ENCODE measurements around the gene CCDC188.

CCDC188 gene

GRCh38 chr22:20194681-20195593 lies 44.1 kb upstream of the CCDC188 start:
- DNase-seq (ENCODE audit: low read depth) = no peak
- TF ChIP-seq CTCF (IDR thresholded peaks at IDR 0.05; ENCODE audit: insufficient read depth, low read depth, low read length, missing control alignments) = no peak
- H3K4me3 ChIP-seq (ENCODE audit: low read length) = no peak overlapping the region

DNA sequence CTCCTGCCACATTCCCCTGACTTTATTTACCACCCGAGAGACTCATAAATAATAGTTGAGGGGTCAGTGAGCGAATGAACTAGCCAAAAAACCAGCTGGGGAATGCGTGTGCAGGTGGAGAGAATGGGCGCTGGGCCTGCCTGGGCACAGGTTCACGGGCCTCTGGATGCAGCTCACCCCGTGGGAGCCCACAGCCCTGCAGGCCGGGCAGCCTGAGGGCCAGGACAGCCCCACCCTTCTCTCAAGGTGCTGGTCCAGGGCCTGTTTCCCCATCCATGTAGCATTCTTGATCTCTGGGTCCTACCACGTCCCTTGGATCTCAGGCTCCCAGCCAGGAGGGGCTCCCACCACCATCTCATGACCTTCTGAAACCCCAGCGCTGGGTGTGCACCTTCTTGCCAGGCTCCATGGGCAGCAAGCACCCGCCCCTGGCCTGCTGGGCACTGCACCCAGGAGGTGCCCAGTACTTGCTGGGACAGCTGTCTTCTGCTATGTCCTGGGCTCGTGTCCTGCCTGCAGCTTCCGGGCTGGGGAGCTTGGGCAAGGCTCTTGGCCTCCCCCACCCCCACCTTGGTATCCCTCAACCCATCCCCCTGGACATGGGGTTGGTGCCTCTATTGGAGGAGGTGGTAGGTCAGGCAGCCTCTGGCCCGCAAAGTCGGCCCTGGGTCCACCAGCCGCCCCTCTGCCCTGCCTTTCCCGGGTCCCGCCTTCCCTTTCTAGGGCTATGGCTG lies 43.1 kb upstream of the CCDC188 start:
- TF ChIP-seq CTCF (IDR thresholded peaks at IDR 0.05; ENCODE audit: insufficient read depth, low read depth, low read length, missing control alignments) = no peak
- DNase-seq (ENCODE audit: low read depth) = no peak

GRCh38 chr22:20192972-20193760 lies 42.3 kb upstream of the CCDC188 start:
- DNase-seq (ENCODE audit: low read depth) = no peak

More for the DNA sequence above, 43.1 kb upstream of the CCDC188 start:
- no peak overlapping the region for H3K4me3 ChIP-seq (ENCODE audit: low read length)

DNA sequence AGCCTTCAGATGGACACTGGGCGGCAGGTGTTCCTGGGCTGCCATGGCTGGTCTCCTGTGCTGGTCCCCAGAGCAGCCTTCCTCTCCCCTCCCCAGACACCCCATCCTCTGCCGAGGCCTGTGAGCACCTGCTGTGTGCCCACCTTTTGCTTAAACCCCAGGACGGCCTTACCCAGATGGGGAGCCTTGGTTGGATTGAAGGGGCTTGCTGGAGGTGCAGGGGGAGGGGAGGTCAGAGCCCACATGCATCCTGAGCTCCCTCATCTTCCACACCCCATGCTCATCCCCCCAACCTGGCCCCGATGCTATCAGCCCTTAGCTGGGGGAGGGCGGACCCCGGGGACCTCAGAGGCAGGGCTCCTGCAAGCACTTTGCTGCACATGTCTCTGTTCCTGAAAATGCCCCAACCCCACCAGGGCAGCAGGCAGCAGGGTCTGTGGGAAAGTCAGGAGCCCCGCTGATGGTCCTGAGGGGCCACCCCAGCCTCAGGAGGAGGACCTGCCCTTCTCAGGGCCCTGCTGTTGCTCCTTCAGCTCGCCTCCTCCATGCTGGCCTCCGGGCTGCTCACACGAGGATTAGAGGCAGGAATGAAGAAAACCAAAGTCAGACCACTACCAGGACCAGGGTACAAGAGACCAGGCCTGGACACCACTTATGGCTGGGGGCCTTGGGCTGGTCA lies 41.6 kb upstream of the CCDC188 start:
- no peak for TF ChIP-seq CTCF (IDR thresholded peaks at IDR 0.05; ENCODE audit: insufficient read depth, low read depth, low read length, missing control alignments)
- no peak overlapping the region for H3K4me3 ChIP-seq (ENCODE audit: low read length)
- no peak for DNase-seq (ENCODE audit: low read depth)

More at GRCh38 chr22:20192972-20193760, 42.3 kb upstream of the CCDC188 start:
- no peak overlapping the region for H3K4me3 ChIP-seq (ENCODE audit: low read length)
- no peak for TF ChIP-seq CTCF (IDR thresholded peaks at IDR 0.05; ENCODE audit: insufficient read depth, low read depth, low read length, missing control alignments)

GRCh38 chr22:20191803-20192202 lies 40.9 kb upstream of the CCDC188 start:
- TF ChIP-seq CTCF (IDR thresholded peaks at IDR 0.05; ENCODE audit: insufficient read depth, low read depth, low read length, missing control alignments) = no peak
- no peak overlapping the region for H3K4me3 ChIP-seq (ENCODE audit: low read length)
- no peak for DNase-seq (ENCODE audit: low read depth)

GRCh38 chr22:20191000-20191515 lies 40.2 kb upstream of the CCDC188 start:
- no peak overlapping the region for H3K4me3 ChIP-seq (ENCODE audit: low read length)
- no peak for DNase-seq (ENCODE audit: low read depth)
- TF ChIP-seq CTCF (IDR thresholded peaks at IDR 0.05; ENCODE audit: insufficient read depth, low read depth, low read length, missing control alignments) = no peak
